SHP77 (cell line): ENCODE data around the gene KIAA1549.

Source experiments
- DNase-seq, 2 experiments: peaks; one replicate each; lab custom pipeline; 2025; lab: John Stamatoyannopoulos, UW

The KIAA1549 gene

GRCh38 chr7:138882249-138882648, 98.9 kb downstream of the KIAA1549 start:
- DNase-seq = no peak

DNA sequence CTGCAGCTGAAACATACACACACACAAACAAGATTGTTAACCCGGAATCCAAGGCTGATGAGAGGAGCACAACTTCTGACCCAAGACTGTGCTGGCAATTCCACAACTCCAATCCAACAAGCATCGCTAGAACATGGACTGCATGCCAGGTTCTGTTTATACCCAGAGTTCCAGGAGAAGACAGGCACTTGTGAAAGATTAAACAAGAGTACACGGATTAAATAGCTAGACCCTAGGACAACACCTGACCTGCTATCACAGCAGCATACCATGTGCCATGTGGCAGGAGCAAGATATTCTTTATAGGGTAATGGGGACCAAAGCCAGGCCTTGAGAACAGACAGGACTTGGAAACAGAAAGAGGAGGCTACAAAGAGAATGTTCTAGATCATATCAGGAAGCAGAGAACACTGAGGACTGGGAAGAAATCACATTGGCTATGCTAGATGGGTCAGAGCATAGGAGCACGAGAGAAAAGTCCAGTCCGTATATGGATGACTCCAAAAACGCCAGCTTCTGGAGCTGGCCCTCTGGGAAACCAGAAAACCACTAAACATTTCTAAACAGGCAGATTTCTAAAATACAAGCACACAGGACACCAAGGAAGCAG, 99.5 kb downstream of the KIAA1549 start:
- DNase-seq = no peak

DNA sequence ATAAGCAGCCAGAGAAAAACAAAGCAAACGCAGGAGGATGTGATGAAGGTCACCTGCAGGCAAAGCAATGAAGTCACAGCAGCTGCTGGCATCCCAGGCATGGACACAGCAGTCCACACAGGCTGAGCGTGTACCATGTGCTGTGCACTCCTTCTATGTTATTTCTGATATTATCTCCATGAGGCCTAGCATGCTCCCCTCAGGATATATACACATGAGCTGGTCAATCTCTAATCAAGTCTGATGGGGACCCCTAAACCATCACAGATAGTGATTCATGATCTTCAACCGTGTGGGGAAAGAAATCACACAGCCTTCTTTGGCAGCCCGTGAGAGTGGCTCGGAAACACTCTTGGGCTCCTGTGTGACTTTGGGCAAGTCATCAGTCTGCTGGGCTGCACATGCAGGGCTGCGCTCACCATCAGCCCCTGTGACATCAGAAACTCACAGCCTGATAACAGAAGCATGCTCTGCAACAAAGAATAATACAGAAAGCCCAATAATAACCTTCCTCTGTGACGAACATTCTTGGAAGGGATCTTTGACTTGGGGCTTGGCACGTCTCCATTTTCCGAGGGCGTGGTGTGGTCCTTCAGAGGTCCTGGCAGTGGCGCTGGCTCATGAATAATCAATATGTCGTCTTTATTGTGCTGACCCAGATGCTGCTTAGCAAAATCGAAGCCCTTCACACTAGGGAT, 100.2 kb downstream of the KIAA1549 start:
- no peak for DNase-seq

- no peak for DNase-seq
These were observed 101.8 kb downstream of the KIAA1549 start for GRCh38 chr7:138879356-138879755.

DNA sequence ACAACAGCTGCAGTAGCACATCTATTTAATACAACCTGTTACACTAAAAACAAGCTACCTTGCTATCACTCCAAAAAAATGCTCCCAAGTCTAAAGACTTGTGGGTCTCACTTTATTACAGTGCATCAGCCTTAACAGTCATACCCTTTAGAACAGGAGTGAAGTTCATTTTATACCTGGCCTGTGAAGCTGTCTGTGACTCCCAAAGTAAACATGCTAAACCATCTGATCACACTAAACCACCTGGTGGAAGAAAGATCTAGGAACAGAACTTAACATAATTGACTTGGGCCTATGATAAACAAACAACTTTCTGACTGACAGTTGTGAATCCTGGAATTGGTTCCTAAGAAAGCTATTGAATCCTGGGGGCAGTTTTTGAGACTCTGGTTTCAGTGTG, 102.3 kb downstream of the KIAA1549 start:
- no peak for DNase-seq

GRCh38 chr7:138878051-138878450, 103.1 kb downstream of the KIAA1549 start:
- no peak for DNase-seq

GRCh38 chr7:138876326-138876725, 104.9 kb downstream of the KIAA1549 start:
- no peak for DNase-seq

DNA sequence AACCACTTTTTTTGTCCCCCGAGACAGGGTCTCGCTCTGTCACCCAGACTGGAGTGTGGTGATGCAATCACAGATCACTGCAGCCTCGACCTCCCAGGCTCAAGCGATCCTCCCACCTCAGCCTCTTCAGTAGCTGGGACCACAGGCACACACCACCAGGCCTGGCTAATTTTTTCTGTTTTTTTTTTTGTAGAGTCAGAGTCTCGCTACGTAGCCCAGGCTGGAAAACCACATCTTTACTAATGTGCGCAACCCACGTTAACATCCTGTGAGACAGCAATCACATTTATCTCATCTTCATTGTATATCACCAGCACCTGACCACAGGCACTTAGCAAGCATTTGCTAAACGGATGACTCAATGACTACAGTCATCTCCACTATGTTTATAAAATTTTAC, 105.4 kb downstream of the KIAA1549 start:
- no peak for DNase-seq

DNA sequence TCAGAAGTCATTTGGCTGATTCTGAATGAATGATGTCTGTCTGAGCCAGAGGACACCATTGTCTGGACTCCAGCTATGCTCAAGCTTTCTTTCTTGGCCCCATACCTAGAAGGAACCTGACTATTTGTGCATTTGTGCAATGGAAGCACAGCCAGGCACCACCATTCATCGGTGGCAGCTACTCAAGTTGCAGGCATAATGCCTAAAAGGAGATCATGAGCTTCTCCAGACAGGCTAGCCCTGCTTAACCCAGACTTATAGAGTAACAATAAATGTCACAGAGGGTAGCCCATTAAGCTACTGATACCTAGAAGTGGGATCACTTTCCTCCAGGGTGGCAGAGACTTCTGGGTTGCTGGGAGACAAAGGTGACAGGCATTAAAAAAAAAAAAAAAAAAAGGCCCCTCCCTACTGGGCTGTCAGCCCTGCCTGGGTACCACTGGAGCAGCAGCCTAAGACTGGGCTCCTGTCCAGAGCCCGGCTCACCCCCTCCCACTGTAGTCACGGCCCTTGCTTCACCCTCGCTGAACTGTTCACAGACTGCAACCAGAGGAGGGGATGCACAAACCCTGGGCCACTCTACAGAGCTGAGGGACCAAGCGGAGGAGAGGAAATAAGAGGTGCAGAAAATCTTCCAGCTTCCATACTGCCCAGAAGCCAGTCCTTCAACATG, 107.8 kb downstream of the KIAA1549 start:
- DNase-seq = no peak

DNA sequence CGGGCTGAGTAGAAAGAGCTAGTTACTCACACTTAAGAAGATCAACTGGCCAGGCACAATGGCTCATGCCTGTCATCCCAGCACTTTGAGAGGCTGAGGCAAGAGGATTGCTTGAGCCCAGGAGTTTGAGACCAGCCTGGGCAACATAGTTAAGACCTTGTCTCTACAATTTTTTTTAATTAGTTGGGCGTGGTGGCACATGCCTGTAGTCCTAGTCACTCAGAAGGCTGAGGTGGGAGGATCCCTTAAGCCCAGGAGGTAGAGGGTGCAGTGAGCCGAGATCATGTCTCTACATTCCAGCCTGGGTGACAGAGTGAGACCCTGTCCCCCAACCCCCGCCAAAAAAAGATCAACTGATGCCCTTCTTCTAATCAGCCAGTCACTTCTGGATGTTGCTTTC, 108.6 kb downstream of the KIAA1549 start:
- DNase-seq = no peak

- DNase-seq = no peak
These were observed 109.4 kb downstream of the KIAA1549 start for GRCh38 chr7:138871814-138872090.

GRCh38 chr7:138871065-138871813, 110.0 kb downstream of the KIAA1549 start:
- DNase-seq = no peak

- DNase-seq = no peak
These were observed 111.8 kb downstream of the KIAA1549 start for GRCh38 chr7:138869353-138869752.

- no peak for DNase-seq
These were observed 112.5 kb downstream of the KIAA1549 start for GRCh38 chr7:138868711-138869110.

GRCh38 chr7:138867744-138868143, 113.4 kb downstream of the KIAA1549 start:
- no peak for DNase-seq

DNA sequence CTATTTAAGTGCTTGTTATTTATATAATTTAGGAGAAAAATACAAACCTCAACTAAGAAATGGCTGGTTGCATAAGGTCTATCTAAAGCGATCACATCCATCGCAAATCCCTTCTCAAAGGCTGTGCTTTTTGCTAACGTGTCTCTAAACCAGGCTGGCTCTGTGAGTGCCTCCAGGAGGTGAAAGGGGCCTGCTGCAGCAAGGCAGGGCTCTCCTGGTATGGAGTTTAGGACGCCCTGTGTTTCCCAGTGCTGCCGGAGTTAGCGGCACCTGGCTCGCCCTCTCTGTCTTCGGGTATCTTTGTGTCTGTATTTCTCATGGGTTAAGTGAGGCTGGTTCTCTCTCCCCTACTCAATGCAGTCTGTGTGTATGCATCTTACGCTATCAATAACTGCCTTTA, 114.8 kb downstream of the KIAA1549 start:
- DNase-seq = no peak

DNA sequence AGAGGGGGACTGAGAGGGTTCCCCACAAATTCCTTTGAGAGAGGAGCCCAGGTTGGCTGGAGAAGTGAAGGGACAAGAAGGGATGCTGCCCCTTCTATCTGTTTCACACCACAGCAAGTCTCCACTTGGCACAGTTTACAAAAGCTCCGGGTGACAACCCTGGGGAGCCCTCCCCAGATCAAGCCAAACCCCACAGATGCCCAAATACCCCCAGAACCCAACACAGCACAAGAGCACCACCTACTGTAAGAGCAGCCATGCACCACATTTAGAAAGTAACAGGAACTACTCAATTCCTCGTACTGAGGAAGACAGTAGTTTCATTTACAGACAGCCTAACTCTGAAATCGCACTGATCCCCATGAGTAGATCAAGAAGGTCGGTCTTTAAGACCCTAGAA, 115.3 kb downstream of the KIAA1549 start:
- no peak for DNase-seq

DNA sequence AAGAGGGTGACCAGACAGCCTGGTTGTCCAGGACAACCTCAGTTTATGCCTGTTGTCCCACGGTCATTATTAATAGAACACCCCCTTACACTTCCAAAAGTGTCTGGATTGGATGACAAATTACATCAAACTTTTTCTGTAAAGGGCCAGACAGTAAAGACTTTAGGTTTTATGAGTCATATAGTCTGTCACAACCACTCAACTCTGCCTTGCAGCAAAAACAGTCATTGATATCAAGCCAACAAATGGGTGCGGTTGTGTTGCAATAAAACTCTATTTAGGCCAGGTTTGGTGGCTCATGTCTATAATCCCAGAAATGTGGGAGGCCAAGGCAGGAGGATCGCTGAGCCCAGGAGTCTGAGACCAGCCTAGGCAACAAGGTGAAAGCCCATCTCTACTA, 116.5 kb downstream of the KIAA1549 start:
- no peak for DNase-seq

- no peak for DNase-seq
These were observed 117.3 kb downstream of the KIAA1549 start for GRCh38 chr7:138863931-138864330.

GRCh38 chr7:138861051-138861450, 120.1 kb downstream of the KIAA1549 start:
- DNase-seq = no peak

- no peak for DNase-seq
These were observed 123.5 kb downstream of the KIAA1549 start for GRCh38 chr7:138857728-138858127.

DNA sequence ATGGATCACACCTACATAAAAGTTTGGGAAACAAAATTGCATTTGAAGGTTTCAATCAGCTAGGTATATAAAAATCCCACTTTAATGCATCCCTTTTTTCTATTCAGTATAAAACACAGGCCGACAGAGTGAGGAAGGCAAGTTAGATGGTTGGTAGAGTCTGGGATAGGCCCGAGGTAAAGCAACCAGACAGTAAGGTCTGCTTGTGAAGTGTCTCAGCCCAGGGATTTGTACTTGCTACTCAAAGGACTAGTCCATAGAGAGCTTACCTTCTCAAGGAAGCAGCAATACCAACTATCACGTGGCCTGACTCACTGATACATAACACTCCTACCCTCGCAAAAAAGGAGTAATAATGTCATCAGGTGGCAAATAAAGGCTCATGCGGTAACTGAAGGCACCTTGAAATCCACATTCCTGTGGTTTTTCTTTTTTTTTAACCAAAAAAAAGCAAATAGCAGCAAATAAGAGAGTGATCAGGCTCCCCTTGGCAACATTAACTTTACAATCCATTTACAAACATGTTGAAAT, 127.0 kb downstream of the KIAA1549 start:
- no peak for DNase-seq

DNA sequence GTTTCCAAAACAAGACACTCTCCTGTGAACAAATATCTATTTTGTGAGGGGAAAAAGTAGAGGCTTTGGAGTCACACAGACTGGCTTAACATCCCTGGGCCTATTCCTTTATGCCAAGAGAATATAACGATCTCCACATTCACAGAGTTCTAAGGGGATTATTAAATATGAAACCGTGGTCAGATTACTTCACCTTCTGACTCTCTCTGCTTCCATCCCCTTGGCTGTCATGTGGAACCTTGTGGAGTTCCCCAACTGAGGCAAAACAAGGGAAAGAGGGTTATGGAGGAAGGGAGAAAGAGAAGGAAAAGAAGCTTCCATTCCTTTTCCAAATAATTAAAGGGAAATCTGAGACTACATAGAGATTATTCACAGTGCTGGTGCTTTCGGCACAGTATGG, 127.7 kb downstream of the KIAA1549 start:
- DNase-seq = no peak
